ENCODE measurements around the gene DSG1.
"Not testable (repeated sequence)": the region's sequence is repeated elsewhere in the genome, so short reads cannot be mapped to it uniquely, and the experiment has no call there.

GRCh38 chr18:31353336-31353735 lies 35.4 kb downstream of the DSG1 start:
- not testable (repeated sequence) for TF ChIP-seq CTCF (IDR thresholded peaks at IDR 0.05; ENCODE audit: poor library complexity, severe bottlenecking); POLR2AphosphoS5 (IDR thresholded peaks at IDR 0.05); SMC3 (conservative IDR thresholded peaks at IDR 0.05; ENCODE audit: poor library complexity); EZH2 (IDR thresholded peaks at IDR 0.05; ENCODE audit: borderline replicate concordance, insufficient read depth, low read length, poor library complexity, severe bottlenecking)
